Measurements from ENCODE around the gene SETD3.

Gene SETD3

GRCh38 chr14:99451234-99451633, 29.4 kb downstream of the SETD3 start:
- TF ChIP-seq EZH2phosphoT487 (IDR thresholded peaks at IDR 0.05; ENCODE audit: low read depth) (no peak), CTCF (IDR thresholded peaks at IDR 0.05; ENCODE audit: low read depth, low read length) (no peak)
- Histone ChIP-seq H2AFZ (ENCODE audit: low read depth, low read length) (no peak overlapping the region), H3K9ac (ENCODE audit: low read length) (no peak overlapping the region), H4K20me1 (ENCODE audit: insufficient read depth, low read length) (peaks cover 3% of the 10 kb centered on the region; the same call in 1 of the 2 replicates), H3K4me1 (ENCODE audit: low read length) (no peaks in the 10 kb centered on the region), H3K4me2 (ENCODE audit: low read length) (no peak overlapping the region), H3K27ac (ENCODE audit: low read length) (no peak overlapping the region), H3K4me3 (ENCODE audit: low read length) (no peak overlapping the region), H3K36me3 (replicated peaks; ENCODE audit: low read depth, low read length) (peaks cover 23% of the 10 kb centered on the region), H3K27me3 (ENCODE audit: low read depth, low read length) (no peaks in the 10 kb centered on the region), H3K9me3 (ENCODE audit: insufficient read depth, low read length) (no peaks in the 10 kb centered on the region), H3K79me2 (ENCODE audit: low read length) (no peaks in the 10 kb centered on the region)

- Histone ChIP-seq H2AFZ (ENCODE audit: low read depth, low read length) (no peak overlapping the region), H3K79me2 (ENCODE audit: low read length) (no peaks in the 10 kb centered on the region), H3K9ac (ENCODE audit: low read length) (no peak overlapping the region), H3K27me3 (ENCODE audit: low read depth, low read length) (no peaks in the 10 kb centered on the region), H3K9me3 (ENCODE audit: insufficient read depth, low read length) (no peaks in the 10 kb centered on the region), H4K20me1 (ENCODE audit: insufficient read depth, low read length) (peaks cover 3% of the 10 kb centered on the region; the same call in 1 of the 2 replicates), H3K36me3 (replicated peaks; ENCODE audit: low read depth, low read length) (peaks cover 18% of the 10 kb centered on the region), H3K4me2 (ENCODE audit: low read length) (no peak overlapping the region), H3K4me3 (ENCODE audit: low read length) (no peak overlapping the region), H3K27ac (ENCODE audit: low read length) (no peak overlapping the region), H3K4me1 (ENCODE audit: low read length) (no peaks in the 10 kb centered on the region)
- TF ChIP-seq EZH2phosphoT487 (IDR thresholded peaks at IDR 0.05; ENCODE audit: low read depth) (no peak), CTCF (IDR thresholded peaks at IDR 0.05; ENCODE audit: low read depth, low read length) (no peak)
Observed at GRCh38 chr14:99450266-99450665, 30.4 kb downstream of the SETD3 start.

- no peak for TF ChIP-seq EZH2phosphoT487 (IDR thresholded peaks at IDR 0.05; ENCODE audit: low read depth)
- TF ChIP-seq CTCF (IDR thresholded peaks at IDR 0.05; ENCODE audit: low read depth, low read length) = no peak
Observed at GRCh38 chr14:99447739-99448138, 32.9 kb downstream of the SETD3 start.

GRCh38 chr14:99445931-99446330, 34.7 kb downstream of the SETD3 start:
- Histone ChIP-seq H3K27ac (ENCODE audit: low read length) (no peak overlapping the region), H3K4me2 (ENCODE audit: low read length) (no peak overlapping the region), H3K36me3 (replicated peaks; ENCODE audit: low read depth, low read length) (peaks cover 14% of the 10 kb centered on the region), H4K20me1 (ENCODE audit: insufficient read depth, low read length) (no peaks in the 10 kb centered on the region), H3K79me2 (ENCODE audit: low read length) (no peaks in the 10 kb centered on the region), H3K4me3 (ENCODE audit: low read length) (no peak overlapping the region), H3K4me1 (ENCODE audit: low read length) (no peaks in the 10 kb centered on the region), H3K9ac (ENCODE audit: low read length) (no peak overlapping the region), H3K9me3 (ENCODE audit: insufficient read depth, low read length) (no peaks in the 10 kb centered on the region), H3K27me3 (ENCODE audit: low read depth, low read length) (no peaks in the 10 kb centered on the region), H2AFZ (ENCODE audit: low read depth, low read length) (no peak overlapping the region)
- TF ChIP-seq CTCF (IDR thresholded peaks at IDR 0.05; ENCODE audit: low read depth, low read length) (no peak), EZH2phosphoT487 (IDR thresholded peaks at IDR 0.05; ENCODE audit: low read depth) (no peak)

More at GRCh38 chr14:99447739-99448138, 32.9 kb downstream of the SETD3 start:
- Histone ChIP-seq H3K4me1 (ENCODE audit: low read length) (no peaks in the 10 kb centered on the region), H4K20me1 (ENCODE audit: insufficient read depth, low read length) (peaks cover 3% of the 10 kb centered on the region; the same call in 1 of the 2 replicates), H3K9ac (ENCODE audit: low read length) (no peak overlapping the region), H3K36me3 (replicated peaks; ENCODE audit: low read depth, low read length) (peaks cover 17% of the 10 kb centered on the region), H3K9me3 (ENCODE audit: insufficient read depth, low read length) (no peaks in the 10 kb centered on the region), H3K27ac (ENCODE audit: low read length) (no peak overlapping the region), H2AFZ (ENCODE audit: low read depth, low read length) (no peak overlapping the region), H3K27me3 (ENCODE audit: low read depth, low read length) (no peaks in the 10 kb centered on the region), H3K79me2 (ENCODE audit: low read length) (no peaks in the 10 kb centered on the region), H3K4me2 (ENCODE audit: low read length) (no peak overlapping the region), H3K4me3 (ENCODE audit: low read length) (no peak overlapping the region)

Measured in OCI-LY3 (cell line).